ENCODE results near the gene DOK1.

DOK1 gene

DNA sequence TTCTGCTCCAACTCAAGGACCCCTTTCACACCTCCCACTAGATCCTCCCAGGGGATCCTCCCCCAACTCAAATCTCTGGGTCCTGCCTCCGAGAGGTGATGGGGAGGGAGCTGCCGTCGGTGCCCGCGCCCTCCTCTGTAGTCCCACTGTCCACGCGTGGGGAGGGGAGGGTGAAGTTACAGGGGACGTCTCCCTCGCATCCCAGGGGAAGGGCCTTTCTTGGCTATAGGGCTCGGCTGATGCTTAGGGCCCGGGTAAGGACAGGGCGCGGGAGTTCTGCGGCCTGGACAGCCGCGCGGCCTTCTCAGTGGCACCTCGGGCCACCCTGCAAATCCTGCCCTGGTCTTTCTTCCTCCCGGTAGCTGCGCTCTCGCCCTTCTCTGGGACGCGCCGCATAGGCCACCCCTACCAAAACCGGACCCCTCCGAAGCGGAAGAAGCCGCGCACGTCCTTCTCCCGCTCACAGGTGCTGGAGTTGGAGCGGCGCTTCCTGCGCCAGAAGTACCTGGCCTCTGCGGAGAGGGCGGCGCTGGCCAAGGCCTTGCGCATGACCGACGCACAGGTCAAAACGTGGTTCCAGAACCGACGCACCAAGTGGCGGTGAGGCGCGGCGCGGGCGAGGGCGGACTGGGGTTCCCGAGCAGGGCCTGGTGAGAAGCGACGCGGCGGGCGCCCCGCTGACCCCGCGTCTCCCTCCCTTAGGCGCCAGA, 39.1 kb upstream of the DOK1 start:
- Mint-ChIP-seq H3K9me3 (no peaks in the 10 kb centered on the region), H3K4me3 (peak overlapping the region; percentile 72), H3K36me3 (ENCODE audit: insufficient read depth) (peaks cover 12% of the 10 kb centered on the region), H3K27me3 (peaks cover 57 to 90% of the 10 kb centered on the region in 2 donors), H3K4me1 (ENCODE audit: low read depth in 2 of 2) (peaks cover 9 to 24% of the 10 kb centered on the region in 2 donors), H3K27ac (peak overlapping the region in 1 of 2 donors; percentile 59)
- ATAC-seq (replicated peaks) (peak; percentile 12), DNase-seq (no peak)

DNA sequence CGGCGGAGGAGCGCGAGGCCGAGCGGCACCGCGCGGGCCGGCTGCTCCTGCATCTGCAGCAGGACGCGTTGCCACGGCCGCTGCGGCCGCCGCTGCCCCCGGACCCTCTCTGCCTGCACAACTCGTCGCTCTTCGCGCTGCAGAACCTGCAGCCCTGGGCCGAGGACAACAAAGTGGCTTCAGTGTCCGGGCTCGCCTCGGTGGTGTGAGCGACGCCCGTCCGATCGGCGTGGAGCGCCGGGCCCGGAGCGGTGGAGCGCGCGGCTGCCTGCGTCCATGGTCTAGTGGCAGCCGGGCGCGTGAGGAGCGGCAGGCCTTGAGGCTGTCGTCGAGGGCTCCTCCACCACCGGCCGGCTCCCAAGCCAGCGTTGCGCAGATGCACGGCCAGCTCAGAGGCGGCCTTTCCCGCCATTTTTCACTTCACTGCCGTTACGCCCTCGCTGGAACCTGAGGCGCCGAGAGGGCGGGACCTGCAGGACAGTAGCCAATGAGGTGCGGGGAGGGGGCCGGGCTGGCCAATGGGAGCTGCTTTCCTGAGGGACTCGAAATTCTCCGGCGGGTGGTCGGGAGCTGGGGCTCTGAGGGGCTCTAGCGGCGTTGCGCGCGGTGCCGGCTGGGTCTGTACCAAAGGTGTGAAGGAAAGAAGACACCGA, 38.4 kb upstream of the DOK1 start:
- ATAC-seq (replicated peaks) (peak; percentile 74), DNase-seq (peak in 2 of 3 experiments; percentile 45 to 46)
- Mint-ChIP-seq H3K27me3 (peaks cover 64 to 93% of the 10 kb centered on the region in 2 donors), H3K36me3 (ENCODE audit: insufficient read depth) (peaks cover 12% of the 10 kb centered on the region), H3K27ac (no peak overlapping the region), H3K4me3 (peak overlapping the region; percentile 72), H3K4me1 (ENCODE audit: low read depth in 2 of 2) (peaks cover 9 to 24% of the 10 kb centered on the region in 2 donors), H3K9me3 (no peaks in the 10 kb centered on the region)

DNA sequence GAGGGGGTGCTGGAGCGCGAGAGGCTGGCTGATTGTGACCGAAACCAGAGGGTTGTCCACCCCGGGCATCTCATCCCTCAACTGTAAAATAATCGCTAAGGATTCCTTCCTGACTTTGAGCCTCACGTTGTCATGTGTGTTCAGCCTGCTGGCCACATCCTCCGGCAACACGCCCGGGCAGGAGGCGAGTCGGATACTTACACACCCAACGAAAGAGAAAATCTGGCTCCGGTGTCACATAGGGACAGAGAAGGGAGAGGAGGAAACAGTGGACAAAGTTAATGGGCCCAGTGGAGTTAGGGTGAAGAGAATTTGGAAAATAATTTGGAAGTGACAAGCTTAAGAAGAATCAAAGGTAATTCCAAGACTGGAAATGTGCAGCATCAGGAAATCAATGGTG, 37.9 kb upstream of the DOK1 start:
- Mint-ChIP-seq H3K9me3 (no peaks in the 10 kb centered on the region), H3K27ac (no peak overlapping the region), H3K27me3 (peaks cover 66 to 92% of the 10 kb centered on the region in 2 donors), H3K36me3 (ENCODE audit: insufficient read depth) (peaks cover 12% of the 10 kb centered on the region), H3K4me3 (peak overlapping the region; percentile 72), H3K4me1 (ENCODE audit: low read depth in 2 of 2) (peaks cover 9 to 24% of the 10 kb centered on the region in 2 donors)
- no peak for ATAC-seq (replicated peaks)
- DNase-seq = no peak

DNA sequence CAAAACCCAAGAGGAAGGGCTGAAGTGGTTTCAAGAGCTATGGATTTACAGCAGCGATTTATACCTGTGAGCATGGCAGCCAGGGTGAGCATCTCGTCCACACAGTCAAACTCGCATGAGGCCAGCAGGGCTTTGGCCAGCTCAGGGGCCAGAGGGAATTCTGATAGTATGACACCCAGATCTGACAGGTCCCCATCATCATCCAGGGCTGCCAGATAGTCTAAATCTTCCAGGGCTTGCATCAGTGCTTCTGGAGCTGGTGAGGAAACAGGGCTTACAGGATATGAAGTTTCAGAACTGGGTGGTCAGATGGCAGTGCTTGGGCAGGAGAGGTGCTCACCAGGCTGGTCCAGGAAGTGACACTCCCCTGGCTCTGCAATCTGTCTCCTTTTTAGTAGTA, 32.0 kb upstream of the DOK1 start:
- ATAC-seq (replicated peaks) = no peak
- peaks cover 0 to 6% of the 10 kb centered on the region in 2 donors for H3K4me1 Mint-ChIP-seq (ENCODE audit: low read depth in 2 of 2)
- DNase-seq = no peak
- H3K4me3 Mint-ChIP-seq = no peak overlapping the region
- peaks cover 37 to 40% of the 10 kb centered on the region in 2 donors for H3K27me3 Mint-ChIP-seq
- no peak overlapping the region for H3K27ac Mint-ChIP-seq
- no peaks in the 10 kb centered on the region for H3K9me3 Mint-ChIP-seq
- peaks cover 14% of the 10 kb centered on the region for H3K36me3 Mint-ChIP-seq (ENCODE audit: insufficient read depth)

DNA sequence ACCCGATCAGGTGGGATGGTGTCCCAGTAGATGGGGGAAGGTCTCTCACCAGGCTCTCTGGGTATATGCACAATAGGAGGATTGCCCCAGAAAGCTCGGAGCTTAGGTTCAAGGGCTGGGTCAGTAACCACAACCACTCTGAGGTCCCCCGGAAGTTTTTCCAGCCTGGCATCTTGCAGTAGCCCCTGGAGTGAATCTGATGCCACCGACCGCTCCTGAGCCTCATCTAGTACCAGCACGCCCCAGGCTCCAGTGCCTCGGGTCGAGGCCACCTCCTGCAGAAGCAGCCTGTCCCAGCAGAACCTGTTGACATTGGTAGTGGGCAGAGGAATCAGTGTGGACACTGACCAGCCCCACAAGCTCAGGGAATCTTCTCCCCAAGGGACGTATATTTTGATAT, 30.5 kb upstream of the DOK1 start:
- ATAC-seq (replicated peaks) = no peak
- no peak overlapping the region for H3K27ac Mint-ChIP-seq
- H3K27me3 Mint-ChIP-seq = peaks cover 22 to 25% of the 10 kb centered on the region in 2 donors
- H3K4me1 Mint-ChIP-seq (ENCODE audit: low read depth in 2 of 2) = peaks cover 10 to 18% of the 10 kb centered on the region in 2 donors
- peaks cover 27% of the 10 kb centered on the region for H3K36me3 Mint-ChIP-seq (ENCODE audit: insufficient read depth)
- no peak overlapping the region for H3K4me3 Mint-ChIP-seq
- no peaks in the 10 kb centered on the region for H3K9me3 Mint-ChIP-seq
- DNase-seq = no peak

DNA sequence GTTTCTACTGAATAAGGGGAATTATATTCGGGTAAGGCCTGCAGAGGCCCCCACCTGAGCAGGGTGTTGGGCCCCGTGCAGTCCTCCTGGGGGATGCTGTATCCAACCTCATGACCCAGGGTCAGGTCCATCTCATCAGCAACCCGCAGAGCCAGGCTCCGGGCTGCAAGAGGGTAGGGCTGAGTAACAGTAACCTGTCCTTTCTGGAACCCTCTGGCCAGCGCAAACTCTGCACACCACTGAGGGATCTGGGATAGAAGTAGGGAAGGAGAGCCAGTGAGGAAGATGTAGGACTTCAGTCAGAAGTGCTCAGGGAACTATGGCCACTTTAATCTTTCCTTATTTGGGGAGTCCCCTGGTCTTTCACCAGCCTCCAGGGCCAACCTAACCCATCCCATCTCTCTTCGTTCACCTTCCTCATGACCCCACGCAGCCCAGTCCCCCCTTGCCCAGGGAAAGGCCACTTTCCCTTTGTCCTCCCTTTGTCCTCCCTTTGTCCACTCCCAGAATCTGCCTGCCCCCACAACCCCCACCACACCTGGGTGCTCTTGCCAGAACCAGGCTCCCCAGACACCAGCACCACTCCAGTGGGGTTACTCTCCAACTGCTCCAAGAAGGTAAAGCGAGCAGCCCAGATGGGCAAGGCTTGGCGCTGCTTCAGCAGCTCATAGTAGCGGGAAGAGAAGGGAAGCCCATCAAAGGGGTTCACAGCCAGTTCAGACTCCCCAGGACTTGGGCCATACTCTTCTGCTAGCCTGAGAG, 29.4 kb upstream of the DOK1 start:
- Mint-ChIP-seq H3K36me3 (ENCODE audit: insufficient read depth) (peaks cover 38% of the 10 kb centered on the region), H3K4me3 (no peak overlapping the region), H3K9me3 (no peaks in the 10 kb centered on the region), H3K27me3 (peaks cover 11 to 14% of the 10 kb centered on the region in 2 donors), H3K4me1 (ENCODE audit: low read depth in 2 of 2) (peaks cover 12 to 21% of the 10 kb centered on the region in 2 donors), H3K27ac (no peak overlapping the region)
- DNase-seq (no peak), ATAC-seq (replicated peaks) (no peak)

DNA sequence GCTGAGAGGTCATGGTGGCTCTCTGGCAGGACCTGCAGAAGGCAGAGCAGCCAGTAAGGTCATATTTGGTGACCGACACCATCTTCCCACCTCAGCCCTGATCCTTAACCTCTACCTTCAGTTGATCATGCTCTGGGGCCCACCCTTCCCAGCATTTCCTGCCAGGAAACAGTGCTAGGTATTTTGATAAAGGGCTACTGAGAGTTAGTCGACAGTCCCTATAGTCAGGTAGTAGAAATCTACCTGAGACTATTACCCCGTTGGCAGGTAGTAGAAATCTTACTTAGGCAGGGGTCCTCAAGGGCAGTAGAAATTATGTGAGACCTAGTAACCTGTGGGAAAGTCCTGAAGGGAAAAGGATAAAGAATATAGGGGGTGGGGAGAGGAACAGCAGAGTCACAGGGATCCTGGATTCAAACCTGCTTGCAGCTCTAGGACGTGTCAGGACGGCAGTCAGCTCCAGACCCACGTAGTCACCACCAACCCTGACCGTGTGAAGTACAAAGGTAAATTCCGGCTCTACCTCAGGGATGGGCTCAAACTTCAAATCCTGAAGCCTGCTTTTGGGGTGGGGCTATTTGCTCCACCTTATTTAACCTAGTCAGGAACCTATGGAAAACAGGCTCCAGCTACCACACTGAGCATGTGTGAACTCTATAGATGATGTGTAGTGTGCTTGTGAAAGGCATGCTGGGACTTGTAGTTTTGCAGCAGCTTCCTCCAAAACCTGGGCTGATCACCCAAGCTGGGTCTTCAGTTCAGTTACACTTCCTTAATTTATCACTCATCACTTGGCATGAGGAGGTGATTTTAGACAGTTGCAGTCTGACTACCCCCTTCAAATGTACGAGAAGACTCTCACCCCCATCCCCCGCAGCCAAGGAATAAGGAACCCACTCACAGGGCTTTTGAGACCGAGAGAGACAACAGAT, 28.5 kb upstream of the DOK1 start, which contains the start of gene DQX1:
TSS of gene DQX1 (minus strand) at position 515 of the 932 bp plus-strand sequence. CDS start at position 13, 502 bp downstream.
- Mint-ChIP-seq H3K4me1 (ENCODE audit: low read depth in 2 of 2) (peaks cover 16 to 28% of the 10 kb centered on the region in 2 donors), H3K4me3 (no peak within 1 kb of the TSS)
- no peak for ATAC-seq (replicated peaks)

DNA sequence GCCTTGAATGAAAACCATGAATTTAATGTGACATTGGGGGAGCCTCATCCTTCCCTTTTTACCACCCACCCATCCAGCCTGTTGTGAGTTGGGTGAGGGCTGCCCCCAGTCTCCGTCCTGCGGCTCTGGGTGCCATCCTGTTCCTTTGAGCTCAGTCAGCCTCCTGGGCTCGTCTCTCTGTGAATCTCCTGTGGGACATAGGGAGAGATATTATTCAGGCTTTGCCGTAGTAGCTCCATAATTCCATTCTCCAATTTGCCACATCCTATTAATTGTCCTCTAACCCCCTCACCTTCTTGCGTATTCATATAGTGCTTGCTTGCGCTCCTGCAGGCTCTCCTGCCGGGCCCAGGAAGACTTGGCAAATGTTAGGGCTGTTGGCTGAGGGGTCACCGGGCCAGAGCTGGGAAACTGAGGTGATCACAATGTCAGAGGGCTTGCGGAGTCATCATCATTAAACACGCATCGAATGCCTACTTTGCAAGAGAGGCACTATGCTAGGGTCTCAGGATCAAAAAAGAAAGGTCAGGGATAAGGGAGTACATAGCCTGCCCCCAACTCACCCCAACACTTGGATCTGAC, 27.8 kb upstream of the DOK1 start:
- Mint-ChIP-seq H3K27ac (no peak overlapping the region), H3K9me3 (no peaks in the 10 kb centered on the region), H3K4me3 (no peak overlapping the region), H3K4me1 (ENCODE audit: low read depth in 2 of 2) (peaks cover 22 to 34% of the 10 kb centered on the region in 2 donors), H3K36me3 (ENCODE audit: insufficient read depth) (peaks cover 42% of the 10 kb centered on the region), H3K27me3 (no peaks in the 10 kb centered on the region)
- DNase-seq (no peak), ATAC-seq (replicated peaks) (no peak)

More for the DNA sequence above, 28.5 kb upstream of the DOK1 start, which contains the start of gene DQX1:
- H3K27ac Mint-ChIP-seq = no peak within 1 kb of the TSS
- no peaks in the 10 kb centered on the region for H3K9me3 Mint-ChIP-seq
- peaks cover 3 to 5% of the 10 kb centered on the region in 2 donors for H3K27me3 Mint-ChIP-seq
- H3K36me3 Mint-ChIP-seq (ENCODE audit: insufficient read depth) = peaks cover 42% of the 10 kb centered on the region
- DNase-seq = no peak

DNA sequence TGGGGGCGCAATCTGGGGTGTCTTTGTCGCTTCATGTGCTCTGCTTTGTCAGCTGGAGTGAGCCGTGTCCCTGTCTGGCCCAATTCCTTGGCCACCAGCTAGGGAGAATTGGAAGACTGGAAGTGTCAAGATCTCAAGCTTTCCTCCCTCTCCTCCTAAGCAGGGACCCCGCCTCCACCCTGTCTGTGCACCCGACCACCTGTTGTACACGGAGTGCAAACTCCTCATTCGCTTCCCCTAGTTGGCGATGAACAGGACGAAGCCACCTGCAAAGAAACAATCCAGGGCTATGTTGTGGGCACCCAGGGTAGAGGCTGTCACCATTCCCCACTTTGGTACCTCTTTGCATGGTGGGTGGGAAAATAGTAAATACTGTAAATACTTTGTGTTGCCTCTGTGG, 26.8 kb upstream of the DOK1 start:
- ATAC-seq (replicated peaks) (no peak), DNase-seq (no peak)
- Mint-ChIP-seq H3K36me3 (ENCODE audit: insufficient read depth) (peaks cover 42% of the 10 kb centered on the region), H3K27me3 (no peaks in the 10 kb centered on the region), H3K4me1 (ENCODE audit: low read depth in 2 of 2) (peaks cover 27 to 39% of the 10 kb centered on the region in 2 donors), H3K27ac (peak overlapping the region in 1 of 2 donors; percentile 98), H3K4me3 (peak overlapping the region; percentile 86 to 95), H3K9me3 (no peaks in the 10 kb centered on the region)

DNA sequence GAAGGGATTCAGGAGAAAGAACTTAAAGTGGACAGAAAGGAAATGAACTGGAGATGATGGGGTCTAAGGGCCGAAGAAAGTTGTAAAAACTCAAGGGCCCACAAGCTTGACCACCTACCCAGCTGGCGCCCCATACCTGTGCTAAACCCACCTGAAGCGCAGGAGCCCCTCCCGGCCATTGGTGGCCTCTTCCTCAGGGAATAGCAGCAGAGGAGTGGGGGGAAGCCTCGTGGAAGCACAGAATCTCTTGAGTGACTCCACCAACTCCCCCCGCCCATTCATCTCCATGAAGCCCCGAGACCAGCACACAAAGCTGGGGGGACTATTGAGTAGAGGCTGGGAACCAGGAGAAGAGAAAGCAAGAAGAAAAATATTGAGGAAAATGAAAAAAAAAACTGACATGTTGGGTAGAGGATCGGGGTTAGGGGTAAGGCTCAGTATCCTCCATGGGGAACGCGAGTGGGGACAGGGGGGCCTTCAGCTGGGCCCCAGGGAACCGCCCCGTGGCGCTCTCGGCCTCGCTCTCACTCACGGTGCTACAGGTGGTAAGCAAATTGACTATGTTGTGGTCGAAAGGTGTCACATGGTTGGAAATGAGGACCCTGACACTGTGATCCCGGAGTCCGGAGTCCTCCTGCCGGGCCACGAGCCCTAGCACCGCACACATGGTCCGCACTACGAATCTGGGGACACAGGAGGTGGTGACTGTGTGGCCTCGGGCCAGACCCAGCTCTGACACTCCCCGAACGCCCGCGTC, 25.7 kb upstream of the DOK1 start:
- H3K9me3 Mint-ChIP-seq = no peaks in the 10 kb centered on the region
- no peak for ATAC-seq (replicated peaks)
- peak overlapping the region; percentile 92 to 98 for H3K27ac Mint-ChIP-seq
- peak overlapping the region; percentile 86 to 95 for H3K4me3 Mint-ChIP-seq
- peaks cover 42% of the 10 kb centered on the region for H3K36me3 Mint-ChIP-seq (ENCODE audit: insufficient read depth)
- no peak for DNase-seq
- H3K4me1 Mint-ChIP-seq (ENCODE audit: low read depth in 2 of 2) = peaks cover 27 to 39% of the 10 kb centered on the region in 2 donors
- no peaks in the 10 kb centered on the region for H3K27me3 Mint-ChIP-seq

DNA sequence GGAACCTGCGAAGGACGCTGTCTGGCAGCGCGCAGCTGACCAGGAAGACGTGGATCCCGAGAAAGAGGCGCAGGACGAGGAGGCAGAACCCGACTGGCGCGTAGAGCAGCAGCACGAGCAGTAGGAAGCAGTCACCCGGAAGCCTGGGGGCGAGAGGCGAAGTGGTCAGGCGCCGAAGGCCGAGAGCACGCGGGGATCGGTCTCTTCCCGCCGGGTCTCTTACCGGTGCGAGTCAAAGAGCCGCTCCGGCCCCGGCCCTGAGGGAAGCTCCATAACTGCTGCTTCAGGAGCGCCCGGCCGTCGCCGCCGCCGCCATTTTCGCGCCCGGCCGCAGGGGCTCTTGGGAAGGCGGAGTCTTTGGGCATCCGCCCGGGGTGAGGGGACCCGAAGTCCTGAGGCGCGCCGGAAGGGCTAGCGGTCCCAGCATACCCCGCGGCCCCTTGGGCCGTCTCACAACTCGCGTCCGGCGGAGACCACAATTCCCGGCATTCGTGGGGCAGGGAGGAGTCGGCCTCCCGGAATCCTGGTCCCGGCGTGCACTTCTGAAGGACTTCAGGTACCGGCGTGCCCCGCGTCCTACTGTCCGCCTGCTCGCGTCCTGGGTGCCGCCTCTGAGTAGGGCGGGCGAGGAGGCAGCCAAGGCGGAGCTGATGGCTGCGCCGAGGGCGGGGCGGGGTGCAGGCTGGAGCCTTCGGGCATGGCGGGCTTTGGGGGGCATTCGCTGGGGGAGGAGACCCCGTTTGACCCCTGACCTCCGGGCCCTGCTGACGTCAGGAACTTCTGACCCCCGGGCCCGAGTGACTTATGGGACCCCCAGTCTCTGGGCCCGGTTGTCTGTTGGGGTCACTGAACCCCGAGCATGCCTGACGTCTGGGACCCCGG, 24.9 kb upstream of the DOK1 start, which contains the start of the genes AUP1 and HTRA2:
TSS of gene AUP1 (minus strand) at position 350 of the 882 bp plus-strand sequence. CDS start at position 273, 77 bp downstream.
TSS of gene HTRA2 (plus strand) at position 577 of the 882 bp plus-strand sequence. CDS start at position 651, 74 bp downstream.
- DNase-seq (peak; percentile 81 to 85 (median 83)), ATAC-seq (replicated peaks) (peak; percentile 81)
- Mint-ChIP-seq H3K4me3 (peak within 1 kb of the TSS; percentile 86 to 95), H3K9me3 (no peaks in the 10 kb centered on the region), H3K36me3 (ENCODE audit: insufficient read depth) (peaks cover 42% of the 10 kb centered on the region), H3K4me1 (ENCODE audit: low read depth in 2 of 2) (peaks cover 27 to 39% of the 10 kb centered on the region in 2 donors), H3K27ac (peak within 1 kb of the TSS; percentile 92 to 98), H3K27me3 (no peaks in the 10 kb centered on the region)

Measured in effector memory CD8-positive, alpha-beta T cell (primary cell).